Prostate gland (tissue), 2 donors: ENCODE data around the gene PRDM10. TPM values are rescaled to one million over a fixed set of nuclear protein-coding genes. Genes with fewer than 3 reads are reported as not detected.
A peak's percentile ranks its signal among the peaks of the same experiment; 100 is the strongest.
"Not testable (repeated sequence)": the region's sequence is repeated elsewhere in the genome, so short reads cannot be mapped to it uniquely, and the experiment has no call there.

Experiments used
- DNase-seq: peaks from one replicate; pipeline ENCODE4 v3.0.0-alpha.2; 2019; ENCODE audit warnings: low spot score
- H3K27ac ChIP-seq, 2 donors: fragments of 200-600 bp; sonication (generic); 2 replicates each; pipeline ENCODE4 v1.5.1; 2017 to 2019
- H3K27me3 ChIP-seq: fragments of 200-600 bp; sonication (generic); replicated peaks from 2 replicates; pipeline ENCODE4 v1.5.1; 2019; ENCODE audit not compliant: insufficient read depth
- H3K36me3 ChIP-seq, 2 donors: fragments of 200-600 bp; sonication (generic); 1 replicate in 1 of 2; 2 replicates in 1 of 2; pipeline versions ENCODE4 v1.5.1 to v1.8.1; 2017 to 2019
- H3K4me1 ChIP-seq: fragments of 200-600 bp; sonication (generic); replicated peaks from 2 replicates; pipeline ENCODE4 v1.5.1; 2019
- H3K4me3 ChIP-seq, 2 donors: fragments of 200-600 bp; sonication (generic); 2 replicates each; pipeline ENCODE4 v1.5.1; 2017 to 2019
- H3K9me3 ChIP-seq: fragments of 200-600 bp; sonication (generic); 2 replicates; pipeline ENCODE4 v1.5.1; 2017
- CTCF ChIP-seq, 4 experiments: fragments of 200-600 bp in 2 of 4; fragments of 450-650 bp in 2 of 4; sonication (generic) in 2 of 4; IDR thresholded peaks; 1 replicate in 3 of 4; 2 replicates in 1 of 4; pipeline ENCODE4 v1.5.1; 2016 to 2019; ENCODE audit warnings: antibody characterized with exemption in 4 of 4, mild to moderate bottlenecking in 2 of 4, moderate library complexity in 2 of 4
- POLR2A ChIP-seq: fragments of 450-650 bp; IDR thresholded peaks from one replicate; pipeline ENCODE4 v1.6.1; 2016; ENCODE audit warnings: antibody characterized with exemption, mild to moderate bottlenecking
- POLR2AphosphoS5 ChIP-seq: sonication (generic); formaldehyde crosslinking; IDR thresholded peaks from one replicate; pipeline ENCODE4 v1.6.1; 2017; ENCODE audit warnings: antibody characterized with exemption
- WGBS: methylation state at CpG from one replicate; pipeline ENCODE4 v1.1.5; 2018; 5-methylcytosine and 5-hydroxymethylcytosine counted together
- intact Hi-C: fragments of 100-400 bp; cut with DNase I; formaldehyde crosslinking; loops from one replicate; pipeline ENCODE4 v1.14.2; 2022
- total RNA-seq, 2 donors: library from RNA; depleted of rRNA; stranded (reverse); fragments of >200 nt; gene quantifications; one replicate each; pipeline ENCODE4 v1.1.0, GENCODE V29; 2016

The PRDM10 gene
- total RNA-seq, 2 donors from 2014 or later, result 7.0 to 7.7 TPM

- WGBS, result 92% methylated on average over 8 of the region's 8 CpGs
- no peak for TF ChIP-seq POLR2A
- no peak for TF ChIP-seq POLR2AphosphoS5
- Histone ChIP-seq H3K36me3 (peaks cover 3 to 15% of the 10 kb centered on the region in 2 donors), H3K4me3 (no peak overlapping the region), H3K9me3 (no peaks in the 10 kb centered on the region), H3K4me1 (no peaks in the 10 kb centered on the region), H3K27me3 (no peaks in the 10 kb centered on the region), H3K27ac (no peak overlapping the region)
- no peak for DNase-seq
- intact Hi-C loops, result no loop called here
Measured at GRCh38 chr11:129884581-129884980, 118.1 kb downstream of the PRDM10 start.

DNA sequence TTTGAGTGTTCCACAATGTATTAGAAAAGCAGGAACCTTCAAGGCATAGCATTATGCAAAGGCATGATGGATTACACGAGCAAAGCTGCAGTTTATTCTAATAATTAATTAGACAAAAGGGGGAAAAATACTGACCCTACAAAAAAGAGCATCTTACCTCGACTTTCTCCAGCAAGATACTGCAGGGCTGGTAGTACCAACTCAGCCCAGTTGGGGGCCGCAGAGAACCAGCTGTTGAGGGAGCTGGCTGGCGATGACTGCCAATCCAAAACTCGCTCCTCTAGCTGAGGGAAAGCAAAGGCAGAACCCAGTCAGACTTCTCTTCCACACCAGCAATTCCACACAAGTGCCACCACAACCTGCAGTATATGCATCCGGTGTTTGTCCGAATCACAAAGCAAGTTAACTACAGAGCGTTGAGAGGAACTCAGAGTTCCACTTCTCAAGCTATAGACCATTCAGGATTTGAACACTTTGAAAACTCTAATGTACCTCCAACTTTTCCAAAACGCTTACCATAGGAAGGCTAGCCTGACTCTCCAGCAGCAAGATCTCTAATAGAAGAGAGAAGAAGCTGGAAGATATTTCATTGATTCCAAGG is 121.0 kb downstream of the PRDM10 start:
- peak; percentile 40 for DNase-seq
- peaks cover 7 to 18% of the 10 kb centered on the region in 2 donors for H3K36me3 ChIP-seq
- WGBS, result 65% methylated on average over 9 of the region's 9 CpGs
- H3K4me1 ChIP-seq, result no peaks in the 10 kb centered on the region
- intact Hi-C loops, result no loop called here
- no peak overlapping the region for H3K27ac ChIP-seq
- H3K9me3 ChIP-seq, result no peaks in the 10 kb centered on the region
- TF ChIP-seq CTCF (IDR thresholded peaks at IDR 0.05) (peak in 3 of 4 experiments; percentile 19 to 62 (median 35)), POLR2A (no peak), POLR2AphosphoS5 (no peak)
- H3K4me3 ChIP-seq, result no peak overlapping the region
- H3K27me3 ChIP-seq, result no peaks in the 10 kb centered on the region

DNA sequence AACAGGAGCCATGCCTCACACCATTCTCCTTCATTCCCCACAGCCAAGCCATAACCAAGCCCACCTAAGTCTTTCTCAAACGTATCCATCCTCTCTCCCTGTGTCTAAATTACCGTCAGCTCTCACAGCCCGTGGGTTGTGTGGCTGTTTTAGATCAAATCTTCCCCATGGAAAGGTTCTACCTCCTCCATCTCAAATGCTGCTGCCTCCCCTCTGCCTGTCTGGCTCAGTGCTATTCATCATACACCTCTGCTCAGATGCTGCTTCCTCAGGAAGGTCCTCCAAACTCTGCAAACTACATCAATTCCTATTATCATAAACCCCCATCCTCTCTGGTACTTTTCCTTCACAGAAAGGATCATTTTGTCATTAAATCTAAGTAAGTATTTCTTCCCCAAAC is 122.3 kb downstream of the PRDM10 start:
- no peak for DNase-seq
- H3K9me3 ChIP-seq, result no peaks in the 10 kb centered on the region
- H3K27ac ChIP-seq, result no peak overlapping the region
- WGBS, result 94% methylated on average over 3 of the region's 3 CpGs
- H3K27me3 ChIP-seq, result no peaks in the 10 kb centered on the region
- no peak overlapping the region for H3K4me3 ChIP-seq
- TF ChIP-seq POLR2A (no peak), POLR2AphosphoS5 (no peak), CTCF (IDR thresholded peaks at IDR 0.05) (no peak)
- peaks cover 12 to 18% of the 10 kb centered on the region in 2 donors for H3K36me3 ChIP-seq
- intact Hi-C loops, result no loop called here
- H3K4me1 ChIP-seq, result no peaks in the 10 kb centered on the region

DNA sequence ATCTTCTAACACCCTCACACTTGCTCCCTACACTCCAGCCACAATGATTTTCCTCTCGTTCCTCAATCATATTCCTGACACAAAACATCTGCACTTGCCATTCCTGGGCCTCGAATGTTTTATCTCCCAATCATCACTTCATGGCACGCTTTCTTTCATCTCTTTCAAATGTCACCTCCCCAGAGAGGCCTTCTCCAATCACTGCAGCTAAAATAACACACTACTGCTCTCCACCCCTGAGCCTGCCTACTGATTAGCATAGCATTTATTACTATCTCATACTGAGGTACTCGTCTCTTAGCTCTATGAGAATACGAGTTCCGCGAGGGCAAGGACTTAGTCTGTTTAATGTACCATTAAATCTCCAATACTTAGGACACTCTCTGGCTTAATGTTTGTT is 130.7 kb downstream of the PRDM10 start:
- Histone ChIP-seq H3K36me3 (peaks cover 25 to 27% of the 10 kb centered on the region in 2 donors), H3K4me1 (no peaks in the 10 kb centered on the region), H3K27ac (no peak overlapping the region), H3K9me3 (no peaks in the 10 kb centered on the region), H3K4me3 (no peak overlapping the region), H3K27me3 (no peaks in the 10 kb centered on the region)
- DNase-seq, result no peak
- TF ChIP-seq POLR2AphosphoS5 (no peak), CTCF (IDR thresholded peaks at IDR 0.05) (no peak), POLR2A (no peak)
- 65% methylated on average over 7 of the region's 7 CpGs for WGBS
- intact Hi-C loops, result no loop called here

GRCh38 chr11:129868626-129869025 is 134.0 kb downstream of the PRDM10 start:
- DNase-seq, H3K27ac ChIP-seq, H3K4me3 ChIP-seq, H3K4me1 ChIP-seq, H3K27me3 ChIP-seq, intact Hi-C loops, H3K9me3 ChIP-seq: not testable (repeated sequence)
- WGBS, result 90% methylated on average over 16 of the region's 16 CpGs
- peaks cover 10 to 25% of the 10 kb centered on the region in 2 donors for H3K36me3 ChIP-seq

GRCh38 chr11:129866311-129866710 is 136.3 kb downstream of the PRDM10 start:
- H3K27ac ChIP-seq, result no peak overlapping the region
- 51% methylated on average over 3 of the region's 3 CpGs for WGBS
- intact Hi-C loops, result no loop called here

More at GRCh38 chr11:129866311-129866710, 136.3 kb downstream of the PRDM10 start:
- Histone ChIP-seq H3K4me1 (no peaks in the 10 kb centered on the region), H3K4me3 (no peak overlapping the region), H3K36me3 (peaks cover 7 to 22% of the 10 kb centered on the region in 2 donors), H3K9me3 (no peaks in the 10 kb centered on the region), H3K27me3 (no peaks in the 10 kb centered on the region)
- no peak for DNase-seq
- TF ChIP-seq POLR2AphosphoS5, result no peak
- no peak for TF ChIP-seq CTCF (IDR thresholded peaks at IDR 0.05)
- TF ChIP-seq POLR2A, result no peak
